ENCODE data around the gene GHSR. TPM values are rescaled to one million over a fixed set of nuclear protein-coding genes. Genes with fewer than 3 reads are reported as not detected.

The GHSR gene
- polyA plus RNA-seq, 1 donor (not counting 4 experiments of a cell fraction or from before 2014, with no cell fraction given), result not detected

DNA sequence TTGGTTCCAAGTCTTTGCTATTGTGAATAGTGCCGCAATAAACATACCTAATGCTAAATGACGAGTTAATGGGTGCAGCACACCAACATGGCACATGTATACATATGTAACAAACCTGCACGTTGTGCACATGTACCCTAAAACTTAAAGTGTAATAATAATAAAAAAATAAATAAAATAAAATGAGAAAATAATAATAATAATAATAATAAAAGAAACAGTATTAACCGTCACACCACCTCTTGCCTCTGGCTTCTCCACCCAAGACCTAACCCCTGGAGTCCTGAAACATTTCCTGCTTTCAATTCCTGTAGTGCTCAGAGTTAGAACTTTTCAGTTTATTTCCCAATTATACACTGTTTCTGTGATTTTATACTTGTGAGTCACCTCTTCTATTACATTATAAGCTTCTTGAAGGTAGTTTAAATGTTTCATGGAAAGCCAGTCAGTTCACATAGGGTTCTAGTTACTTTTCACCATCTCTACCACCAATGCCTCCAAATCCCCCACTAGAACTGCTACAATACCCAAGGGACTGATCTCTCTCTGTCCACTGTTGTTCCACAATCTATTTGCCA, 18.4 kb upstream of the GHSR start:
- dilution Hi-C loops (cut with MboI; ENCODE audit: extremely low pct_ligation_motif_present, low sequenced_read_pairs), result no loop called here
- Histone ChIP-seq H2AFZ (ENCODE audit: control insufficient read depth, low read length) (no peak overlapping the region), H3K4me3 (ENCODE audit: control insufficient read depth in 2 of 3, extremely low read depth in 1 of 3, insufficient read depth in 2 of 3, low read depth in 1 of 3, low read length in 3 of 3) (no peak overlapping the region), H3K36me3 (ENCODE audit: control insufficient read depth in 2 of 2, extremely low read depth in 1 of 2, insufficient read depth in 2 of 2, low read length in 2 of 2) (no peaks in the 10 kb centered on the region), H3K4me2 (ENCODE audit: control insufficient read depth, extremely low read depth, insufficient read depth, low read depth, low read length) (no peak overlapping the region), H3K27ac (ENCODE audit: control insufficient read depth, insufficient read depth, low read length) (no peak overlapping the region), H3K79me2 (ENCODE audit: control insufficient read depth, insufficient read depth, low read length) (no peaks in the 10 kb centered on the region), H3K9me1 (ENCODE audit: control insufficient read depth, extremely low read depth, insufficient read depth, low read length) (no peaks in the 10 kb centered on the region), H3K9ac (ENCODE audit: control insufficient read depth, extremely low read depth, insufficient read depth, low read length) (no peak overlapping the region), H3K4me1 (ENCODE audit: control insufficient read depth, extremely low read depth, insufficient read depth, low read length) (peaks cover 25% of the 10 kb centered on the region), H3K9me3 (ENCODE audit: control insufficient read depth, low read depth, low read length) (no peaks in the 10 kb centered on the region), H3K27me3 (ENCODE audit: control insufficient read depth, extremely low read depth, insufficient read depth, low read length) (no peaks in the 10 kb centered on the region), H4K20me1 (ENCODE audit: control insufficient read depth, extremely low read depth, insufficient read depth, low read length) (no peaks in the 10 kb centered on the region)
- no peak for DNase-seq (ENCODE audit: low read depth, low spot score)
- TF ChIP-seq, protein P1, sequence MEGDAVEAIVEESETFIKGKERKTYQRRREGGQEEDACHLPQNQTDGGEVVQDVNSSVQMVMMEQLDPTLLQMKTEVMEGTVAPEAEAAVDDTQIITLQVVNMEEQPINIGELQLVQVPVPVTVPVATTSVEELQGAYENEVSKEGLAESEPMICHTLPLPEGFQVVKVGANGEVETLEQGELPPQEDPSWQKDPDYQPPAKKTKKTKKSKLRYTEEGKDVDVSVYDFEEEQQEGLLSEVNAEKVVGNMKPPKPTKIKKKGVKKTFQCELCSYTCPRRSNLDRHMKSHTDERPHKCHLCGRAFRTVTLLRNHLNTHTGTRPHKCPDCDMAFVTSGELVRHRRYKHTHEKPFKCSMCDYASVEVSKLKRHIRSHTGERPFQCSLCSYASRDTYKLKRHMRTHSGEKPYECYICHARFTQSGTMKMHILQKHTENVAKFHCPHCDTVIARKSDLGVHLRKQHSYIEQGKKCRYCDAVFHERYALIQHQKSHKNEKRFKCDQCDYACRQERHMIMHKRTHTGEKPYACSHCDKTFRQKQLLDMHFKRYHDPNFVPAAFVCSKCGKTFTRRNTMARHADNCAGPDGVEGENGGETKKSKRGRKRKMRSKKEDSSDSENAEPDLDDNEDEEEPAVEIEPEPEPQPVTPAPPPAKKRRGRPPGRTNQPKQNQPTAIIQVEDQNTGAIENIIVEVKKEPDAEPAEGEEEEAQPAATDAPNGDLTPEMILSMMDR (optimal IDR thresholded peaks at IDR 0.05 in 1 of 3, IDR thresholded peaks at IDR 0.05 in 1 of 3, conservative IDR thresholded peaks at IDR 0.05 in 1 of 3; ENCODE audit: extremely low read depth in 1 of 3, insufficient read depth in 2 of 3, low read length in 3 of 3), result no peak
- no peak for TF ChIP-seq EZH2 (IDR thresholded peaks at IDR 0.05; ENCODE audit: low read length)
- no peak for FAIRE-seq

DNA sequence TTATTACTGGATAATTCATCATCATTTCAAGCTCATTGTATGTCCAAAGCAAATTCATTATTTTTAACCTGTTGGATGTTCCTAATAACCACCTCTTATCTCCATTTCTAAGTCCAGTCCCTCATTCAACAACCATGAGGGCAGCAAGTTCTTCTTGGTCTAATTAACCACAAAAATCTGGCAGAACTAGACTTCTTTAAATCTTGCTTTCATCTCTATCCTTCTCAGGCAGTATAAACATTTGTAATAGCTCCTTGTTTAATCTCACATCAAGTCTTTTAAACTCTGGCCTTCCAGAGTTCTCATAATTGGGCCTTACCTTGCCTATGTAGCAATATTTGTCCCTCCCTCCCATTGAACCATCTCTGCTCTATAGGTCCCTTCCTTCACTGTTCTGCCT, 17.0 kb upstream of the GHSR start:
- no peaks in the 10 kb centered on the region for H4K20me1 ChIP-seq (ENCODE audit: control insufficient read depth, extremely low read depth, insufficient read depth, low read length)
- no peak overlapping the region for H3K4me3 ChIP-seq (ENCODE audit: control insufficient read depth in 2 of 3, extremely low read depth in 1 of 3, insufficient read depth in 2 of 3, low read depth in 1 of 3, low read length in 3 of 3)
- no peaks in the 10 kb centered on the region for H3K79me2 ChIP-seq (ENCODE audit: control insufficient read depth, insufficient read depth, low read length)
- FAIRE-seq (no peak), DNase-seq (ENCODE audit: low read depth, low spot score) (no peak)
- no peak overlapping the region for H3K4me2 ChIP-seq (ENCODE audit: control insufficient read depth, extremely low read depth, insufficient read depth, low read depth, low read length)
- TF ChIP-seq, protein P1 (optimal IDR thresholded peaks at IDR 0.05 in 1 of 3, IDR thresholded peaks at IDR 0.05 in 1 of 3, conservative IDR thresholded peaks at IDR 0.05 in 1 of 3; ENCODE audit: extremely low read depth in 1 of 3, insufficient read depth in 2 of 3, low read length in 3 of 3), result no peak
- no peak for TF ChIP-seq EZH2 (IDR thresholded peaks at IDR 0.05; ENCODE audit: low read length)
- H3K27ac ChIP-seq (ENCODE audit: control insufficient read depth, insufficient read depth, low read length), result no peak overlapping the region
- H3K27me3 ChIP-seq (ENCODE audit: control insufficient read depth, extremely low read depth, insufficient read depth, low read length), result no peaks in the 10 kb centered on the region
- dilution Hi-C loops (cut with MboI; ENCODE audit: extremely low pct_ligation_motif_present, low sequenced_read_pairs), result no loop called here
- no peaks in the 10 kb centered on the region for H3K36me3 ChIP-seq (ENCODE audit: control insufficient read depth in 2 of 2, extremely low read depth in 1 of 2, insufficient read depth in 2 of 2, low read length in 2 of 2)
- no peak overlapping the region for H3K9ac ChIP-seq (ENCODE audit: control insufficient read depth, extremely low read depth, insufficient read depth, low read length)
- no peaks in the 10 kb centered on the region for H3K9me1 ChIP-seq (ENCODE audit: control insufficient read depth, extremely low read depth, insufficient read depth, low read length)
- H3K9me3 ChIP-seq (ENCODE audit: control insufficient read depth, low read depth, low read length), result no peaks in the 10 kb centered on the region
- H2AFZ ChIP-seq (ENCODE audit: control insufficient read depth, low read length), result no peak overlapping the region
- peaks cover 25% of the 10 kb centered on the region for H3K4me1 ChIP-seq (ENCODE audit: control insufficient read depth, extremely low read depth, insufficient read depth, low read length)

Measured in keratinocyte (primary cell).